ENCODE data around the gene SNX1.
"Not testable (repeated sequence)": the region's sequence is repeated elsewhere in the genome, so short reads cannot be mapped to it uniquely, and the experiment has no call there.

Gene SNX1, protein sequence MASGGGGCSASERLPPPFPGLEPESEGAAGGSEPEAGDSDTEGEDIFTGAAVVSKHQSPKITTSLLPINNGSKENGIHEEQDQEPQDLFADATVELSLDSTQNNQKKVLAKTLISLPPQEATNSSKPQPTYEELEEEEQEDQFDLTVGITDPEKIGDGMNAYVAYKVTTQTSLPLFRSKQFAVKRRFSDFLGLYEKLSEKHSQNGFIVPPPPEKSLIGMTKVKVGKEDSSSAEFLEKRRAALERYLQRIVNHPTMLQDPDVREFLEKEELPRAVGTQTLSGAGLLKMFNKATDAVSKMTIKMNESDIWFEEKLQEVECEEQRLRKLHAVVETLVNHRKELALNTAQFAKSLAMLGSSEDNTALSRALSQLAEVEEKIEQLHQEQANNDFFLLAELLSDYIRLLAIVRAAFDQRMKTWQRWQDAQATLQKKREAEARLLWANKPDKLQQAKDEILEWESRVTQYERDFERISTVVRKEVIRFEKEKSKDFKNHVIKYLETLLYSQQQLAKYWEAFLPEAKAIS

GRCh38 chr15:64095795-64096667 is at the start of gene SNX1:
Gene SNX1 (plus strand): TSS chr15:64095982. CDS start chr15:64096014, 32 bp downstream.
- DNase-seq = peak; percentile 98

DNA sequence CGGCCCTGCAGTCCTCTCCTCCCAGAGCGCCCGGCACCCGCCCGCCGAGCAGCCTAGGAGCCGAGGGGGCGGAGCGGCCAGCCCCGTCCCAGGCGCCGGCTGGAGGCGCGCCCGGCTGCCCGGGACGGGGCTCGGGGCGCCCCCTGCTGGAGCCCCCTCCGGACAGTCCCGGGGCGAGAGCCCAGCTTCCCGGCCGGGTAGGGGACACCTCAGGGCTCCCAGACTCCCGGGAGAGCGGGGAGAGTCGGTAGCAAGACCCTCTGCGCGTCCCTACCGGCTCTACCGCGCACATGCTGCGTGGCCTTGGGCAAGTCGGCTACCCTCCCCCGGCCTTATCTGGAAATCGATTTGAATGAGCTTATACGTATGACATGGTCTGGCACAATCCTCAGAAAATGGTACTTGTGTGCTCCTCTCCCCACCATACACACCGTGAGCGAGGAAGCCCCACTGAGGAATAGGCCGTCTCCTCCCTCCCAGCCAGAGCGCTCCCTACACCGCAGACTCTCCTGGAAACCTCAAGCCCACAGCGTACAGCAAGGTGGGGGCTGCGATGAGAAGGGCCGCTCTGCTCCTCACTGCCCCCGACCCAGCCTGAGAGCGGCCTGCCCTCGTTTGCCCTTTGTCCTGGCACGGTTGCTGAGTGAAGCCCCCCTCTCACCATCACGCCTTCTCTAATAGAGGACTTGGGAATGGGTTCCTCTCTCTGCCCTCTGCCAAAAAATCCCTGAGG is 49.2 kb upstream of the SNX1 start, which contains the start of gene DAPK2:
DAPK2 (minus strand) TSS at position 65 of the 733 bp plus-strand sequence. CDS start 6,224 bp downstream, outside the sequence.
- peak; percentile 70 for DNase-seq

- DNase-seq = no peak
Observed at GRCh38 chr15:64048781-64049460, 46.9 kb upstream of the SNX1 start.

GRCh38 chr15:64050281-64051092 is 45.3 kb upstream of the SNX1 start:
- DNase-seq = no peak

- DNase-seq = no peak
Observed at GRCh38 chr15:64051093-64051402, 44.7 kb upstream of the SNX1 start.

- DNase-seq = no peak
Observed at GRCh38 chr15:64051407-64052259, 44.1 kb upstream of the SNX1 start.

DNA sequence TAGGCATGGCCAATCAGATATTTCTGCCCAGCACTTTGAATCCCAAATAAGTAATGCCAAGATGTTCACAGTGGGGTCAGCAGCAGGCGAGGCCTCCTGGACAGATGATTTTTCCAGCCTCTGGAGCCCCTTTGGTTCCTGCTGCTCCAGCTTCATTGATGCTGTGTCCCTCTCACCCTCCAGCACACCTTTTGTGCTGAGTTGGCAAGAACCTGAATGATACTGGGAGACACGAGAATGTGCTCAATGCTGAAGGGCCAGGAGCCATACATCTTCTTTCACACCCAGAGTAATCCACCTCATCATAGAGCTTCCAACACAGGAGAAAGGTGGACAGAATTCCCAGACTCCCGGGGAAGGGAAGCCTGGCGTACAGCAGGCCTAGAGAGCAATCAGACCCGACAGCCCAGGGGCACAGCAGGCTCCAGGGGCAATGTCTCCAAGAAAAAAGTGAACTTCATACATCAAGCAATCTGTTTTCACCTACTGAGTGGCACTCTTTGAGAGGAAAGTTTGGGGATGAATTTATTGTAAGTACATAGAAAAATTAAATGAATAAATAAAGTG is 42.8 kb upstream of the SNX1 start:
- no peak for DNase-seq

GRCh38 chr15:64053674-64054073 is 42.1 kb upstream of the SNX1 start:
- DNase-seq = not testable (repeated sequence)

- DNase-seq = no peak
Observed at GRCh38 chr15:64058279-64058678, 37.5 kb upstream of the SNX1 start.

- DNase-seq = not testable (repeated sequence)
Observed at GRCh38 chr15:64059104-64059503, 36.7 kb upstream of the SNX1 start.

DNA sequence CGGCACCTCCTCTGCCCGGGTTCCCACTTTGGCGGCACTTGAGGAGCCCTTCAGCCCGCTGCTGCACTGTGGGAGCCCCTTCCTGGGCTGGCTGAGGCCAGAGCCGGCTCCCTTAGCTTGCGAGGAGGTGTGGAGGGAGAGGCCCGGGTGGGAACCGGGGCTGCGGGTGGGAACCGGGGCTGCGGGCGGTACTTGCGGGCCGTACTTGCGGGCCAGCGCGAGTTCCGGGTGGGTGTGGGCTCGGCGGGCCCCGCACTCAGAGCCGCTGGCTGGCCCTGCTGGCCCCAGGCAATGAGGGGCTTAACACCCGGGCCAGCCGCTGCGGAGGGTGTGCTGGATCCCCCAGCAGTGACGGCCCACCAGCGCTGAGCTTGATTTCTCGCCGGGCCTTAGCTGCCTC is 35.1 kb upstream of the SNX1 start:
- no peak for DNase-seq

DNA sequence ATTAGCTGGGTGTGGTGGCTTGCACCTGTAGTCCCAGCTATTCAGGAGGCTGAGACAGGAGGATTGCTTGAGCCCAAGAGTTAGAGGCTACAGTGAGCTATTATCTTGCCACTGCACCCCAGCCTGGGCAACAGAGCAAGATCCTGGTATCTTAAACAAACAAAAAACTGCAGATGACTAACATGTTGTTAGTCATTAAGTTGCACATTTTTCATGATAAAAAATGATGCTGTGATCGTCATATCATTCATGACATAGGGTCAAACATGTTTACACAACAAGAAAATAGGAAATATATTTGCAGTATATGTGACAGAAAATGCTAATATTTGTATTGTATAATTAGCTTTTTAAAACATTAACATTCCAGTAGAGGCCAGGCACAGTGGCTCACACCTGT is 29.3 kb upstream of the SNX1 start:
- DNase-seq = no peak

DNA sequence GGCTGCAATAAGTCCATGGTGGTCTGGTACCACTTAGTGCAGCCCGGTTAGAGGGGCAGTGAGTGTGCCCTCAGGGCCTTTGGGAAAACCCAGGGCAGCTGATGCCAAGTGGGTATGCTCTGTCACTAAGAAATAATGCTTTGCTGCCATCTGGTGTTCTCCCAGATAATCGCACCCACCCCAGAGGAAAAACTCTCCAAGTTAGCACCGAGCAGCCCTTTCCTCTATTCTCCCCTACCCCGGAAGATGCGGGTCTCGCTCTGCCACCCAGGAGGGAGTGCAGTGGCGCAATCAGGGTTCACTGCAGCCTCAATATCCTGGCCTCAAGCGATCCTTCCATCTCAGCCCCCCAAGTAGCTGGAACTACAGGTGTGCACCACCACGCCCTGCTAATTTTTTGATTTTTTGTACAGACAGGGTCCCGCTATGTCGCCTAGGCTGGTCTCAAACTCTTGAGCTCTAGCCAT is 28.2 kb upstream of the SNX1 start:
- DNase-seq = peak; percentile 93

DNA sequence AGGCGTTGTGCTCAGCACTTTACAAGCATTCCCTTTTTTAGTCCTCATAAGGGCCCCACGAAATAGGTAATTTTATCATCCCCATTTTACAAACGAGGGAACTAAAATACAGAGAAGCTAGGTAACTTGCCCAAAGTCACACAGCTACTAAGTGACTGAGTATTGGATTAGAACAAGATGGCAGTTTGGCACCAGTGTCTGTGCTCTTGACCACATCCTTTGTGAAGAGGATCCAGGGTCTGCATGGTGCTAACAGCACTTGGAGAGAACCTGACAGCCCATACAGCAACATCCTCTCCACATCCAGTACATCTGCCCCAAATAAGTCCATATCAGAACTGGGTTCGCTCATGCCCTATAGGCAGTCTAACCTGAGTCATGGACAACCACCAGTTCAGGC is 27.6 kb upstream of the SNX1 start:
- DNase-seq = no peak

DNA sequence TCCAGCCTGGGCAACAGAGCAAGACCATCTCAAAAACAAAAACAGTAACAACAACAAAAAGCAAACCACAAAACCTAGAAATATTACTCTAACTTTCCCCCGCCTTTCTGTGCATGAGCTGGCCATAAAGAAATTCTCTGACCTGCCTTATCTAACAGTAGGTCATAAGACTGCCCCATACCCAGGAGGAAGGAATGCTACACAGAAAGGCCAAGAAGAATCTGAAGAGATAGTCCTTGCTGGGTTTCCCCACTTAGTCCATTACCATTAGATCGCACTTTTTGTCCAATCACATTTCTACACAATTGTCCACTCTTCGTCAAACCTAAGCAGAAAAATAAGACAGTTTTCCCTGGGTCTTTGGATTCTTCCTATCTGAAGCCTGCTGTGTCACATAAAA is 25.7 kb upstream of the SNX1 start:
- DNase-seq = no peak

DNA sequence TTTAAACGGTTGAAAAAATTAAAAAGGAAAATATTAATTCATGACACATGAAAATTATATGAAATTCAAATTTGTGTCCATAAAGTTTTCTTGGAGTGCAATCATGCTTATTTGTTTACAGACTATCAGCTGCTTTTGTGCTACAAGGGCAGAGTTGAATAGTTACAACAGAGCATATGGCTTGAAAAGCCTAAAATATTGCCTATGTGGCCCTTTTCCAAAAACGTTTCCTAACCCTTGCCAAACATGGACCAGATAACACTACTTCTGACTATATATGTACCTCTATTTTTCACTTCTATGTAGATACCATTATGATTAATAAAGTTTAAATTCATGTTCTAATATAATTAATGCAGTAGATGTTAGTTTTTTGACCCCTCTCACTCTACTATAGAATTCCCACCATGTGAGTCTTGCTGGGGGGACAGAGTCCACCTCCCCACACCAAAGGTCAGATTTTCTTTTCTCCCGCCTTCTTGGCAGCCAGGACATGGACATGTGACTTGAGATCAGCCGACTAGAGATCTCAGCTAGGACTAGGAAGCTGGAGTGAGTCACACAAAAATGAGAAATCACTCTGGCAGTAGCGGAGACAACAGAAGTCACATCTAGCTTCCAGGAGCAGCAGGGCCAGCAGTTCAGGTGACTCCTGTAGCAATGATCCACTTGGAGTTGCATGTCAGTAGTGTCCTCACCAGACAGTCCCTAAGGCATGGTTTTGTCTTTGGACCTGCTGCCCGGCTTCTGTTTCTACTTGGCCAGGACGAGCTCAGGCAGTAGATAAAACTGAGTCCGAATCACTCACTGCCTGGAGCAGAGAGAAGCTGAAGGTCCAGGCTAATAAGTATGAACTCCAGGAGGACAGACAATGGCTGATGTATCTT is 24.6 kb upstream of the SNX1 start:
- DNase-seq = no peak

DNA sequence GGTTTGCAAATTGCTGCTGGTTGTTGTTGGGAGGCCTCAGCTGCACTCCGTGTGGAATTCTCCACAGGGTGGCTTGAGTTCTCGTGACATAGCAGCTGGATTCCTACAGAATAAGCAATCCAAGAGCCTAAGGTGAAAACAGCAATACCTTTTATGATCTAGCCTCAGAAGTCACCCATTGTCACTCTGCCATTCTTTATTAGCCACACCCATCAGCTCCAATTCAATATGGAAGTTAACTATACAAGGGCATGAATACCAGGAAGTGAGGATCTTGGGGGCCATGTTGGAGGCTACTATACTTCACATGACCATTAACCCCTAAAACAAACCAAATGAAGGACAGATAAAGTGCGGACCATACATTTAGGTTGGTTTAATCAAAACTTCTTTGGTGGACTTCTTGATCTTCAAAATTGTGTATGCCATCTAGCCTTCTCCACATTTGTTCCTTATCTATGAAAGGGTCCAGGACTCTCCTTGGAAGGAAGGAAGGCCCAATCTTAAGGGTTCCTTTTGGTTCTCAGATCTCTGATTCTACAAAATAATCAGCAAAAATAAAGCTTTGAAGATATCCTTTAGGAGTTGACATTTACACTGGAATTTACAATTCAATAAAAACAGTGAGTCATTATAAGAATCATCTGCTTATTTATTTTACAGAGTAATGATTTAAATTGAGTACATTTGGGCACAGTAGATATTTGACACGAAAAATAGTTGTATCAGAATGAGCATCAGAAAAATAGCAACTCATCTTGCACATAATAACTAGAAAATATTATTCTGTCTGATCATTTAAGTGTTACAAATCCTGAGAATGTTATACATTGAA is 23.6 kb upstream of the SNX1 start:
- DNase-seq = no peak

DNA sequence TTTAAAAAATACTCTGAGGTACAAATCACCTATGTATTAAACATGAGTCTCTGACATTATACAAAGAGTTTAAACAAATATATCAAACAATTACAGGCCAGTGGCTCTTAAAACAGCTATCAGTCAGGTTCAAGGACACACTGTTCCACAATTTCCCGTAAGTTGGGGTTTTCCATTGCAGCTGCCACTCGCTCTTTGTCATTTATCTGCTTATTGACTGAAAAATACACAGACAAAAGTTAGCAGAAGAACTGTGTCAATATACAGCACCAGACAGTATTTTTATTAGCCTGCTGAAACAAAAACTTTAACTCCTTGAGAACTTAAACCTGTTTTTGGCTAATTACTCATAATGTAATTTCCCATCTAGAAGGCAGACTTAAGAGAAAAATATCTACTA is 23.0 kb upstream of the SNX1 start:
- DNase-seq = no peak

Measured in eye (tissue), 1 donor.